ENCODE results near the gene LHPP.

Gene LHPP

GRCh38 chr10:124653311-124653710, 191.7 kb downstream of the LHPP start:
- H3K4me3 ChIP-seq (ENCODE audit: low read length): no peak overlapping the region
- DNase-seq (ENCODE audit: low read depth): no peak
- no peak for TF ChIP-seq CTCF (conservative IDR thresholded peaks at IDR 0.05; ENCODE audit: low read length)

- no peak for DNase-seq (ENCODE audit: low read depth)
- no peak overlapping the region for H3K4me3 ChIP-seq (ENCODE audit: low read length)
- no peak for TF ChIP-seq CTCF (conservative IDR thresholded peaks at IDR 0.05; ENCODE audit: low read length)
Observed at GRCh38 chr10:124653811-124654651, 192.4 kb downstream of the LHPP start.

GRCh38 chr10:124654686-124655085, 193.1 kb downstream of the LHPP start:
- DNase-seq (ENCODE audit: low read depth): no peak
- no peak overlapping the region for H3K4me3 ChIP-seq (ENCODE audit: low read length)
- no peak for TF ChIP-seq CTCF (conservative IDR thresholded peaks at IDR 0.05; ENCODE audit: low read length)

- no peak for TF ChIP-seq CTCF (conservative IDR thresholded peaks at IDR 0.05; ENCODE audit: low read length)
Observed at GRCh38 chr10:124655191-124656112, 193.8 kb downstream of the LHPP start.

GRCh38 chr10:124656113-124656490, 194.5 kb downstream of the LHPP start:
- no peak overlapping the region for H3K4me3 ChIP-seq (ENCODE audit: low read length)
- no peak for TF ChIP-seq CTCF (conservative IDR thresholded peaks at IDR 0.05; ENCODE audit: low read length)
- DNase-seq (ENCODE audit: low read depth): no peak

More at GRCh38 chr10:124655191-124656112, 193.8 kb downstream of the LHPP start:
- no peak for DNase-seq (ENCODE audit: low read depth)
- H3K4me3 ChIP-seq (ENCODE audit: low read length): no peak overlapping the region

GRCh38 chr10:124656541-124656940, 194.9 kb downstream of the LHPP start:
- no peak for DNase-seq (ENCODE audit: low read depth)
- no peak overlapping the region for H3K4me3 ChIP-seq (ENCODE audit: low read length)
- TF ChIP-seq CTCF (conservative IDR thresholded peaks at IDR 0.05; ENCODE audit: low read length): no peak

Data from AG10803 (cell line).